Osteoblast (primary cell): Measurements from ENCODE around the gene TBX19. TPM values are rescaled to one million over a fixed set of nuclear protein-coding genes. Genes with fewer than 3 reads are reported as not detected.

ENCODE experiments used
- DNase-seq: peaks from one replicate; pipeline ENCODE4 v3.0.0; 2011; ENCODE audit warnings: low spot score, mixed read lengths; ENCODE audit not compliant: insufficient read length; ENCODE audit errors: missing footprints
- H2AFZ ChIP-seq: 2 replicates; pipeline ENCODE4 v1.6.0; 2011; ENCODE audit warnings: mild to moderate bottlenecking, low read length
- H3K27ac ChIP-seq: 2 replicates; pipeline ENCODE4 v1.5.1; 2011; ENCODE audit warnings: mild to moderate bottlenecking, low read depth, low read length, moderate library complexity
- H3K27me3 ChIP-seq: 2 replicates; pipeline ENCODE4 v1.6.0; 2012; ENCODE audit warnings: mild to moderate bottlenecking, control low read depth, inconsistent platforms, low read length, moderate library complexity; ENCODE audit not compliant: insufficient read depth
- H3K36me3 ChIP-seq: 2 replicates; pipeline ENCODE4 v1.5.1; 2011; ENCODE audit warnings: mild to moderate bottlenecking, low read length, control low read depth, moderate library complexity; ENCODE audit not compliant: insufficient read depth
- H3K4me1 ChIP-seq: 2 replicates; pipeline ENCODE4 v1.5.1; 2011; ENCODE audit warnings: mild to moderate bottlenecking, low read length, control low read depth, moderate library complexity; ENCODE audit not compliant: insufficient read depth
- H3K4me2 ChIP-seq: 2 replicates; pipeline ENCODE4 v1.6.0; 2011; ENCODE audit warnings: mild to moderate bottlenecking, low read length; ENCODE audit not compliant: insufficient read depth
- H3K4me3 ChIP-seq: fragments of 200-600 bp; sonication (generic); 3 replicates; pipeline ENCODE4 v1.5.1; 2012; ENCODE audit warnings: mild to moderate bottlenecking, low read length, inconsistent platforms; ENCODE audit not compliant: insufficient read depth
- H3K79me2 ChIP-seq: 2 replicates; pipeline ENCODE4 v1.6.0; 2012; ENCODE audit warnings: mild to moderate bottlenecking, low read length, control low read depth, inconsistent platforms; ENCODE audit not compliant: insufficient read depth
- H3K9me3 ChIP-seq: 2 replicates; pipeline ENCODE4 v1.5.1; 2011; ENCODE audit warnings: low read depth, low read length, control low read depth
- H4K20me1 ChIP-seq: 2 replicates; pipeline ENCODE4 v1.6.0; 2012; ENCODE audit warnings: mild to moderate bottlenecking, low read length, control low read depth; ENCODE audit not compliant: insufficient read depth
- CTCF ChIP-seq: IDR thresholded peaks from 2 replicates; pipeline ENCODE4 v1.5.1; 2011; ENCODE audit warnings: mild to moderate bottlenecking, low read depth, low read length, moderate library complexity; ENCODE audit errors: extremely low read depth
- total RNA-seq: library from RNA; depleted of rRNA; stranded (reverse); fragments of >200 nt; gene quantifications from 2 replicates; pipeline ENCODE4 v1.2.3, GENCODE V29; 2012

TBX19 gene
- total RNA-seq, 1 donor, result 1.1 TPM

DNA sequence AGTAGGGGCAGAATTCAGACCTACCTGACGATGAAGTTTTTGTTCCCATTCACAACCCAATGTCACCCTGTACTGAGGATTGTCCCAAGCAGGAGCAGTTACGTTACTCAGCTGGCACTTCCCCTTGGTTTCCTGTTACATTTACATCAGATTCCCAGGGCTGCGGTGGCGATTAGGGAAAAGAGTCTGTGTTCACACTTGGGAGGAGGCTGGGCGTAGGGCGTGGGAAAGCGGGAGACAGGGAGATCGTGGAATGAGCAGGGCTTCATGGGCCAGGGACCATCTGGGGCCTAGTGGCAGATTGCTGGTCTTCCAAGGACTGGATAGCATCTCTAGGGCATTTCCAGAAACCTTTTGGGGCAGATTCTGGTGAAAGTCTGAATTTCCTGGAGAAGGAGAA, 39.0 kb downstream of the TBX19 start:
- Histone ChIP-seq H4K20me1 (no peaks in the 10 kb centered on the region), H3K27ac (no peak overlapping the region), H3K4me1 (peaks cover 3% of the 10 kb centered on the region), H3K4me3 (no peak overlapping the region), H3K36me3 (no peaks in the 10 kb centered on the region), H3K9me3 (no peaks in the 10 kb centered on the region), H3K27me3 (no peaks in the 10 kb centered on the region), H3K4me2 (no peak overlapping the region), H2AFZ (no peak overlapping the region), H3K79me2 (no peaks in the 10 kb centered on the region)
- TF ChIP-seq CTCF, result no peak
- DNase-seq, result no peak

GRCh38 chr1:168320149-168320548, 39.5 kb downstream of the TBX19 start:
- no peaks in the 10 kb centered on the region for H3K9me3 ChIP-seq
- no peaks in the 10 kb centered on the region for H3K36me3 ChIP-seq
- no peak for TF ChIP-seq CTCF
- H3K27me3 ChIP-seq, result no peaks in the 10 kb centered on the region
- no peaks in the 10 kb centered on the region for H4K20me1 ChIP-seq
- no peak overlapping the region for H2AFZ ChIP-seq
- no peak overlapping the region for H3K27ac ChIP-seq
- DNase-seq, result no peak
- H3K4me3 ChIP-seq, result no peak overlapping the region
- no peak overlapping the region for H3K4me2 ChIP-seq
- no peaks in the 10 kb centered on the region for H3K79me2 ChIP-seq
- H3K4me1 ChIP-seq, result peaks cover 3% of the 10 kb centered on the region

- no peak for TF ChIP-seq CTCF
- Histone ChIP-seq H3K79me2 (no peaks in the 10 kb centered on the region), H3K36me3 (no peaks in the 10 kb centered on the region), H3K27me3 (no peaks in the 10 kb centered on the region), H3K4me2 (peak overlapping the region; percentile 5), H3K27ac (no peak overlapping the region), H3K4me3 (no peak overlapping the region), H3K9me3 (no peaks in the 10 kb centered on the region), H2AFZ (no peak overlapping the region), H4K20me1 (no peaks in the 10 kb centered on the region), H3K4me1 (peaks cover 3% of the 10 kb centered on the region)
- DNase-seq, result peak; percentile 87
Measured at GRCh38 chr1:168320800-168321450, 40.2 kb downstream of the TBX19 start.

DNA sequence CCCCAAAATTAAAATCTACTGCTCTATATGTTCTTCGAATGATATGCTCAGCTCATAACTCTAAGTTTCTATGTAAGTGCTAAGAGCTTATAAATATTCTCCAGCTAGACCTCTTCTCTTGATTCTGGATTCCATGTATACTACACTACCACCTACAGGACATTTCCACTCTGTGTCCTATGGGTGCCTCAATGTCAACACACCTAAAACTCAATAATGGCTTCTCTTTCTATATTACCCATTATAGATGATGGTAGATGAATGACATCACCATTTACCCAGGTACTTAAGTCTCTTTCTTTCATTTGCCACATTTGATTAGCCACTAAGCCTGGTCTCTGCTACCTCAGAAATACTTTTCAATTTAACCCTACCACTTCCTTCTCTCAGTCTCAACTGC, 41.3 kb downstream of the TBX19 start:
- DNase-seq, result no peak

More for the DNA sequence above, 41.3 kb downstream of the TBX19 start:
- Histone ChIP-seq H3K27ac (no peak overlapping the region), H3K4me1 (peaks cover 3% of the 10 kb centered on the region), H3K27me3 (no peaks in the 10 kb centered on the region), H3K36me3 (no peaks in the 10 kb centered on the region), H4K20me1 (no peaks in the 10 kb centered on the region), H3K79me2 (no peaks in the 10 kb centered on the region), H3K4me3 (no peak overlapping the region), H3K9me3 (no peaks in the 10 kb centered on the region), H3K4me2 (no peak overlapping the region), H2AFZ (no peak overlapping the region)
- peak; percentile 40 for TF ChIP-seq CTCF
